ENCODE measurements around the gene NFATC2. TPM values are rescaled to one million over a fixed set of nuclear protein-coding genes. Genes with fewer than 3 reads are reported as not detected.

The NFATC2 gene
- total RNA-seq, result 2.0 to 2.6 TPM (median 2.2 TPM) in 3 replicates
- long read RNA-seq, partial matches to known transcripts, result 0 of 2 reads
- long read RNA-seq, other reads (novel, unspliced or antisense), result 2 of 2 reads

- Mint-ChIP-seq H3K4me3 (ENCODE audit: unreplicated experiment) (peak within 1 kb of the TSS; percentile 47), H3K27me3 (ENCODE audit: low read depth) (peaks cover 4% of the 10 kb centered on the region), H3K4me1 (ENCODE audit: low read depth) (peaks cover 25% of the 10 kb centered on the region), H3K9me3 (ENCODE audit: low read depth) (peaks cover 5% of the 10 kb centered on the region), H3K36me3 (ENCODE audit: low read depth) (peaks cover 8% of the 10 kb centered on the region), H3K27ac (ENCODE audit: unreplicated experiment) (peak within 1 kb of the TSS; percentile 69)
- no peak for TF ChIP-seq CTCF (IDR thresholded peaks at IDR 0.05)
- DNase-seq (ENCODE audit: low spot score), result no peak
Observed at GRCh38 chr20:51542571-51543421, at the start of gene NFATC2. NFATC2 (minus strand) TSS chr20:51542719; CDS start chr20:51542499, 220 bp downstream.

- no peak for DNase-seq (ENCODE audit: low spot score)
- TF ChIP-seq CTCF (IDR thresholded peaks at IDR 0.05), result no peak
- Mint-ChIP-seq H3K36me3 (ENCODE audit: low read depth) (no peaks in the 10 kb centered on the region), H3K4me1 (ENCODE audit: low read depth) (peaks cover 10% of the 10 kb centered on the region), H3K27me3 (ENCODE audit: low read depth) (no peaks in the 10 kb centered on the region), H3K9me3 (ENCODE audit: low read depth) (no peaks in the 10 kb centered on the region), H3K4me3 (ENCODE audit: unreplicated experiment) (no peak overlapping the region), H3K27ac (ENCODE audit: unreplicated experiment) (no peak overlapping the region)
Observed at GRCh38 chr20:51591871-51592270, 49.4 kb upstream of the NFATC2 start.

- no peak overlapping the region for H3K27ac Mint-ChIP-seq (ENCODE audit: unreplicated experiment)
- H3K4me3 Mint-ChIP-seq (ENCODE audit: unreplicated experiment), result no peak overlapping the region
- H3K9me3 Mint-ChIP-seq (ENCODE audit: low read depth), result no peaks in the 10 kb centered on the region
- TF ChIP-seq CTCF (IDR thresholded peaks at IDR 0.05), result no peak
- H3K4me1 Mint-ChIP-seq (ENCODE audit: low read depth), result peaks cover 8% of the 10 kb centered on the region
- no peaks in the 10 kb centered on the region for H3K36me3 Mint-ChIP-seq (ENCODE audit: low read depth)
- no peak for DNase-seq (ENCODE audit: low spot score)
- H3K27me3 Mint-ChIP-seq (ENCODE audit: low read depth), result no peaks in the 10 kb centered on the region
Observed at GRCh38 chr20:51588762-51589161, 46.2 kb upstream of the NFATC2 start.

- Mint-ChIP-seq H3K36me3 (ENCODE audit: low read depth) (no peaks in the 10 kb centered on the region), H3K9me3 (ENCODE audit: low read depth) (no peaks in the 10 kb centered on the region), H3K27ac (ENCODE audit: unreplicated experiment) (no peak overlapping the region), H3K27me3 (ENCODE audit: low read depth) (no peaks in the 10 kb centered on the region), H3K4me1 (ENCODE audit: low read depth) (peaks cover 8% of the 10 kb centered on the region), H3K4me3 (ENCODE audit: unreplicated experiment) (no peak overlapping the region)
- no peak for TF ChIP-seq CTCF (IDR thresholded peaks at IDR 0.05)
- no peak for DNase-seq (ENCODE audit: low spot score)
Observed at GRCh38 chr20:51587145-51587544, 44.6 kb upstream of the NFATC2 start.

- peaks cover 8% of the 10 kb centered on the region for H3K4me1 Mint-ChIP-seq (ENCODE audit: low read depth)
- H3K9me3 Mint-ChIP-seq (ENCODE audit: low read depth), result no peaks in the 10 kb centered on the region
- no peak for TF ChIP-seq CTCF (IDR thresholded peaks at IDR 0.05)
- peak overlapping the region; percentile 57 for H3K27ac Mint-ChIP-seq (ENCODE audit: unreplicated experiment)
- DNase-seq (ENCODE audit: low spot score), result no peak
- H3K4me3 Mint-ChIP-seq (ENCODE audit: unreplicated experiment), result no peak overlapping the region
- no peaks in the 10 kb centered on the region for H3K27me3 Mint-ChIP-seq (ENCODE audit: low read depth)
- no peaks in the 10 kb centered on the region for H3K36me3 Mint-ChIP-seq (ENCODE audit: low read depth)
Observed at GRCh38 chr20:51586005-51586440, 43.5 kb upstream of the NFATC2 start.

Data from chondrocyte (in vitro differentiated cells).